Stimulated activated CD4-positive, alpha-beta T cell treated with anti-CD3 and anti-CD28 coated beads, Interleukin-4, amount 100 ng/mL, for 48 hours (primary cell): ENCODE results near the gene HSD11B2.

Experiments used
- DNase-seq, 2 donors: peaks; one replicate each; pipeline ENCODE4 v3.0.0-alpha.2; 2020; ENCODE audit warnings: low read depth in 2 of 2

The HSD11B2 gene

DNA sequence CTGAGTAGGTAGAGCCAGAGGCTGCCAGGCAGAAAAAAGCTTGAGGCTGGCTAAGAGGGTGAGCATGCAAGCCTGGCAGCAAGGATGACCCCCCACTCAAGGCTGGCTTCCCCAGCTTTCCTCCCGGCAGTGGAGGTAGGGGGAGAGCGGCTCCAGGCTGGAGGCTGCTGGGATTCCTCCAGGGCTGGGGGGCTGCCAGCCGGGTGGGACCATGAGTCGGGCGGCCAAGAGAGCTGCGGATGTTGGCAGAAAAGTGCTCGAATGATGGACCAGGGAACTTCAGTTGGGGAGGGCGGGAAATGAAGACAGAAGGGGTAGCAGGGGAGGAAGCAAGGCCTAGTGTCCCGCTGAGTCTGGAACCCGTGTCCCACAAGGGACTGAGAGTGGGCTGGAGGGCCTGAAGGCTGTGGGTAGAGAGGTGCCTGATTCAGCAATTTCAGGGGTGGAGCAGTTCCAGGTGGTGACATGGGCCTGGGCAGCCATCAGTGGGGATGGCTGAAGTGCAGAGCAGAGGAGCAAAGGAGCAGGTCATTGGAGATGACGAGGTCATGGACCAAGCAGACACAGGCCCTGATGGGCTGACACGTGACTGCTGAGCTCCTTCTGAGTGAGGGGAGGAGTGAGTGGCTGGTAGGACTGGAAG is 20.3 kb downstream of the HSD11B2 start:
- no peak for DNase-seq

DNA sequence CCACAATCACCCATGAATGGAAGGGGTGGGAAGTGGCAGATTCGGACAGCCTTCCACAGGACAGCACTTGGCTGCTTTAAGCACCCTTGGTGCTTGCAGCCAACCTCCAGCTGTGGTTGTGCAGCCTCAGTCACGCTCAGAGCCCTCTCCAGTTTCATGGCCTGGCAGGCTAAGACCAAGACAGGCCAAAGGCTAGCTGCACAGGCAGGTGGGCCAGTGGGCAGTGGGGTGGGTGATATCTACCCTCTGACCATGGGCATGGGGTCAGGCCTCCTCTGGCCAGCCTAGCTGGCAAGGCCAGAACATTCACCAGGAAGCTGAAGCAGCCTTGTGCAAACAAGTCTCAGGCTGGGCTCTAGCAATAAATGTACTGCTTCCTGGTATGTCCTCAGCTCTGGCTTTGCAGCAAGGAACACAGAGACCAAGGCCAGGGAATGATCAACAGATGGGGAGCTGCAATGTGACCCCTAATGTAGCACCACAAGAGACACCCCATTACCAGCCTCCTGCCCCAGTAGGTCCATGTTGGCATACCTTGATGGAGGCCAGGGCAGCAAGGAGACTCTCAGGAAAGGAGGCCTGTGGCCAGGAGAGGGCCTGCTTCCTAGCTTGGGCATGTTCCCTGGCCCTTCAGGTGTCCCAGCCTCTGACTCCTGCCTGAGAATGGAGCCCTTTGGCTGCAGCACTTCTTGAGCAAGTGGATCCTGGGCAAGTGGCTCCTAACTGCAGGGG is 20.9 kb downstream of the HSD11B2 start:
- no peak for DNase-seq

DNA sequence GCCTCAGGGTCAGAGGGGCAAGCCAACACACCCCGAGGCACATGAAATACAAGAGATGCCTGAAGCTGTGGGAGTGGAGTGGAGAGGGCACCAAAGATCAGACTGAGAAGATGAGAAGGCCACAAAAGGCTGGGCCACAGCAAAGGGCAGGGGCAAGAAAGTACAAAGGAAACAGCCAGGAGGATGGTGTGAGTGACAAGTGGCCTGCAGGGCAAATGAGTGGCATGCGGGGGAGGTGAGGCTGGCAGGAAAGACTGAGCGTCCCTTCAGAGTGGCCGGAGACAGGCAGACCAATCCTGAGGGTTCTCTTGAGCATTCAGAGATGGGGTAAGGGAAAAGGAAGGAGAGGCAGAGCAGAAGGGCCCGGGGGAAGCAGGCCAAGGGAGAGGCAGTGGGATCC is 23.2 kb downstream of the HSD11B2 start:
- no peak for DNase-seq

DNA sequence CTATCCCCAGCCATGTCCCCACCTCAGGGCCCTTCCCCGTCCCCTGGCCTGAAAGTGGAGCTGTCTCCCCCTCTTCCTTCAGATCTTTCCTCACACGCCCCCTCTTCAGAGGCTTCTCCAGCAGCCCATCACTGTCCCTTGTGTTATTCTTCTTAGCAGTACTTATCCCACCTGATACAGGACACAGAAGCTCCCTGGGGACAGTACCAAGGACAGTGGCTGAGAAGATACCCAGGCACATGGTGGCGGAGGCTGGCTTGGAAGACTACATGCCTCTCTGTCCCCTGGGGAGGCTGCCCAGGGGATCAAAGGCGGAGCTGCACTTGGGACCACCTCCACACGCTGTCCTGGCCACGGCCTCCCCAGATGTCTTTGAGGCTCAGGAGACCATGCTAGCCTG is 23.9 kb downstream of the HSD11B2 start:
- no peak for DNase-seq

DNA sequence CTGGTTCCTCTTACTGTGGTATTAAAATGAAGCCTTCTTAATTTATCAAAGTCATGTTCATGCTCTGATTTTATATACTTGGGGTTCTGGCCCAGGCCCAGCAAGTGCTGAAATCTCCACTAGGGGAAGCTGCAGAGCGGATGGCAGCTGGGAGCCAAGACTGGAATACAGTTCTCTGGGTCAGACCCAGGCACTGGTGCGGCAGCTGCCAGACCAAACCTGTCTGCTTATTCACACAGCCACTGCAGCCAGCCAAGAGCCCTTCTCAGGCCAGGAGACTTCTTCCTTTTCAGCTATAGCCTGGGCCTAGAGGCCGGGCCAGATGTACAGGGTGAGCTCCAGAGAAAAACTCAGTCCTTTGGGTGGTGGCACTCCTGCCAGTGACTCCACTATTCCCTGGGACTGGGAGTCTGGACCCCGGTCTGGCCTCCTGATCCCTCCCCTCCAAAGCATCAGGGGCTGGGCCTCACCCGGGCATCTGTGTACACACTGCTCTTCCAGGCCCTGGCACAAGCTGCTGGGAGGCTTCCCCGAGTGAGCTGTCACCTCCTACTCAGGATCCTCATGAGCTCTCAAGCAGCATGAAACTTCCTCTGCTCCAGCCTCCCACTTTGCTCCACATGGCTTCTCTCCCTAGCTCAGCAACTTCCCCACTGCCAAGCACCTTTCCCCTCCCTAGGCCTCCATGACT is 25.6 kb downstream of the HSD11B2 start:
- no peak for DNase-seq

DNA sequence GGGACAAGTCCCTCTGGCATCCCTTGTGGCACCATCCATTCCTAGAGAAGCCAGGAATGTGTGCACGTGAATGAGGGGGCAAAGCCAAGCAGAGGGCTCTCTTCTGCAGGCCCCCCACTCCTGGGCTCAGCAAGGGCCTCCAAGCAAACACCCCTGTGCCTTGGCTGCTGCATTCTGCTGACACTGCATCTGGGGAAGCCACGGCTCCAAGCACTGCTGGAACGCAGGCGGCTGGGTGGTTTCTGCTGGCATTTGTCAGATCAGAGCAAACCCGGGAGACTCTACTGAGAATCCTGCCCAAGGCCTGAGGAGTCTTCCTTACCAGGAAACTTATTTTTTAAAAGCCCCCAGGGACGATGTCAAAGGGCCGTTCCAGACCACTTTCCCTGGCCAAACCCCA is 26.7 kb downstream of the HSD11B2 start:
- no peak for DNase-seq

DNA sequence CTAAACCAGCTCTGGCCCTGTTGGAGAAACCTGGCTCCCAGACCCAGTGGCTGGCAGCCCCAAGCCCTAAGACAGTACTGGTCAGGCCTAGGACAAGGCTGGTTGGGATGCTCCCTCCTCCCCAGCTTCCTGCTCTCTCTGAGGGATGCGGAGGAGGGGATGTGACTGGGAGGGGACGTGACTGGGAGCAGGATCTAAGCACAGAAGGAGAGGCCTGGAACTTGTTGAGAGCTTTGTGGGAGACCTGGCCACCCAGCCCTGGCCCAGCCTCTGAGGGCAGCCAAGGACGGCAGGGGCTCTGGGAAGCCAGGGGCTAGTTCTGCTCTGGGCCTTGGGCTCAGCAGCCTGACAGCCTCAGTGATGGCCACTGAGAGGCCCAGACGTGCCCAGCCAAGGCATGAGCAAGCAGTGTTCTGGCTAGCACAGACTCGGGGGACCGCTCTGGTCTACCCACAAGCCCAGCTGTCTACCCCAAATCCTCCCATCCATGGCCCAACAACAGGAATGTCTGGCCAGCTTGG is 27.3 kb downstream of the HSD11B2 start:
- DNase-seq: no peak

DNA sequence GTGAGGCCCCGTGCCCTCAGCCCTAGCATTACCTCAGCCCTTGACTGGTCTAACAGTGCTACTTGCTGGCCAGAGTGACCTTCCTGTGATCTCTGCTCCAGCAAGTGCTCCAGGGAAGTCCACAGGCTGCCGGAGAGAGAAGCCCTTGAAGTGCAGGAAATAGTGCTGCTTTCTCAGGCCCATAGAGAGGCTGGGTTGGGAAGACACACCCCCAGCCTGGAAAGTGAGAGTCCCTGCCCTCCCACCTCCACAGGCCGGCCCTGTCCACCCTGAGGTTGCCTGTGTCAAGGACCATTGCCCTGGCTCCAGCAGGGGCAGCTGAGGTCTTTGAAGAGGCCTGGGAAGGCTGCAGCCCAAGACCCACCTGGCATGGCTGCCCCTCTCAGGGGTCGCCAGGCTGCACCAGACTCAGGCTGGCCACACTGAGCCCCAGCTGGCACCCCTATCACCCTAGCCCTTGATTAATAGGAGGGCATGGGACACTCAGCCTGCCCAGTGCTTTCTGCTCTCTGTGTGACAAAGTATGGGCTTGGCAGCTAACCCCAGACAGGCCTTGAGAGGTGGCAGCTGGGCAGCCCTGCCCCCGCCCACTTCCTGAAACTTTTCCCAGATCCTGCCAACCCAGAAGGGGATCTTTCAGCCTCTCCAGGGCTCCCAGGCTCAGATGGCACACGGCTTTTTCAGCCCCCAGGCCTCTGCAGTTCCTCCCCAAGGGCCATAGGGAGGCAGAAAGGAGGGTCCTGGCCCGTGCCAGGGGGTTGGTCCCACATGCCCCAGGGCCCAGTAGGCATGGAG is 28.3 kb downstream of the HSD11B2 start:
- no peak for DNase-seq

DNA sequence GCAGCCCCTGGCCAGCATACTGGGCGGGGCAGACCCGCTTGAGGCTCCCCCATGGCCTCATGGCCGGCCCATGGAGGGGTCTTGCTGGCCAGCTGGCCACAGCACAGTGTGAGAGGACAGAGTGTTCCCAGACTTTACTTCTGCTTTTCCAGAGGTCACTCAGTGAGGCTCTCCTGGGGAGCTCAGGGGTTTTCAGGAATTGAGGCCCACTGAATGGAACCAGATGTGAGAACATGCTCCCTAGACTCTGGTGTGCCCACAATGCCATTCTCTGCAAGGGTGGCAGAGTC is 28.9 kb downstream of the HSD11B2 start:
- no peak for DNase-seq

DNA sequence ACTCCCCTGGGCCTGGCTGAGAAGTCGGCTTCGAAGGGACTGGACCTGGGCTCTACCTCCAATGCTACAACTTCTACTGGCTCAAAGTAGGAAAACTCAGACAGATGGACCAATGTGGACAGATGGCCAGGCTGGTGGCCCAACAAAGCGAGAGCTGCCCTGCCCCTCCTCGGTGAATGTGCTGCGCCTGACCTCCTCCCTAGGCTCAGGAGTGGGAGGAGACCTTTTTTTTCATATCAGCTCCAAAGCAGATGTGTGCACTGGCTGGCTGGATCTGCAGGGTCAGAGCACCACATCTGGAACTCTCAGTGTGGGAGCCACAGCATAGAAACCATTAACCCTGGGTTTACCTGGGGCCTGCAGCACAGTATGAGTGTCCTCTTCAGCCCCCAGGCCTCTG is 29.2 kb downstream of the HSD11B2 start:
- DNase-seq: no peak

DNA sequence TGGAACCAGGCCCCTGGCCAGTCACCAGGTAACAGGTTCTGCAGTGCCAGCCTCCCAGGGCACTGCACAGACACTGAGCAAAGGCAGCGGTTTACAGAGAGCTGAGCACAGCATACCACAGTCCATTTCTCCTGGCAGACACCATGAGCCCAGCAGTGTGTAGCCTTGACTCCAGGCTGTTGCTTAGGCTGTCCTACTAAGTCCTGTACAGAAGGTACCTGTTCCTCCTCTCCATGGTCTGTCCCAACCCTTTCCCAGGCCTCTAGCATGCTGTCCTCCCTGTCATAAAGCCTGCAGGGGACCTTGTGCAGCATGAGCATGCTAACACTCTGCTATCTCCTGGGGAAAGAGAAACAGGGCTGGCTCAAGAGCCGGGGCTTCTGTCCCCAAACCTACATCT is 30.0 kb downstream of the HSD11B2 start:
- no peak for DNase-seq

DNA sequence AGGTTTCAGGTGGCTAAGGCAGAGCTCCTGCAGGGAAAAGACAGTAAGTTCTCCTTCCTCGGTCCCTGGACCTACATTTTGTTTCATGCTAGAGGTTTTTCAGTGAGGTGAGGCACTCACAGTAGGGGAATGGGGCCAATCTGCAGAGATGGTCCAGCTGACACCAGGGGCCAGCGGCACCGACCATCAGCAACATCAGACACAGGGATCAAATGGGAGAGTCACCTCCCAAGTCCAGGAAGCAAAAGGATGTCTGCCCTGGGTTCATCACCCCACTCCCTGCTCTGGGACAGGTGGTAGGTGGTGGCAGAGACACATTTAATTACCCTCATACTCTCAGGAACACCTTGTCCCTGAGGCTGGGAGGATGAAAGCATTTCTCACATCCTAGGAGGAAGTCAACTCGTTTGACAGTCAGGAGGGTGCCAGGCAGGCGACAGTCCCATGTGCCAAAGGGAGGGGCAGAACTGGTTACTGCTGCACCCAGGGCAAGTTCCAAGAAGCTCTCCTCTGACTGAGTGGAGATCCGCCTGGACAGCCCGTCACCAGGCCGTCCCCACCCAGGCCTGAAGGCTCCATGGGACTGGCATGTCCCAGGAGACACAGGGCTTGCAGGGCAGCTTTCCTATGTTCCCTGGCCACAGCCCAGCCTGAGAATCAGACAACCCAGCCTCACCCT is 30.8 kb downstream of the HSD11B2 start:
- DNase-seq: no peak

DNA sequence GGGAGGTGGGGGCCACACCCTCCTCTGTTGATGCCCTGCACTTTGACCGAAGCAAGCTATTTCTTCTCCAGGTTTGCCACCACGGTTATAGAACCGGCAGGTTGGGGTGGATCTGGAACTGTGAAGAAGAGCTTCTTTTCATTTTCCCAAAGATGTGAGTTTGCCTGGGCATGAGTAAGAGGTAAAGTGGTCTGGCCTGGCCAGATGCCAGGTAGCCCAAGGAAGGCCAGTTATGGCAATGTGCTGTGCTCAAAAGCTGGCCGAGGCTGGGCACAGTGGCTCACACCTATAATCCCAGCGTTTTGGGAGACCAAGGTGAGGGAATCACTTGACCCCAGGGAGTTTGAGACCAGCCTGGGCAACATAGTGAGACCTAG is 31.3 kb downstream of the HSD11B2 start:
- no peak for DNase-seq

DNA sequence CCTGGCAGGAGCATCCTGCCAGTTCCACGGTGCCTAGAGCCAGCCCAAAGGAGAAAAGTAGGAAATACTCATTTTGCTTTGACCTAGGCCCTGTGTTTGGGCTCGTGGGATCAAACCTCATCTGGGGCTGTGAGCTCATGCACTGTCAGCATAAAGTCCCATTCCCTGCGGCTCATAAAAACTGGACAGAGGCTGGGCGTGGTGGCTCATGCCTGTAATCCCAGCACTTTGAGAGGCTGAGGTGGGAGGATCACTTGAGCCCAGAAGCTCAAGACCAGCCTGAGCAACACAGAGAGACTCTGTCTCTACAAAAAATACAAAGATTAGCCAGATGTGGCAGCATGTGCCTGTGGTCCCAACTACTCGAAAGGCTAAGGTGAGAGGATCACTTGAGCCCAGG is 32.1 kb downstream of the HSD11B2 start:
- DNase-seq: no peak

DNA sequence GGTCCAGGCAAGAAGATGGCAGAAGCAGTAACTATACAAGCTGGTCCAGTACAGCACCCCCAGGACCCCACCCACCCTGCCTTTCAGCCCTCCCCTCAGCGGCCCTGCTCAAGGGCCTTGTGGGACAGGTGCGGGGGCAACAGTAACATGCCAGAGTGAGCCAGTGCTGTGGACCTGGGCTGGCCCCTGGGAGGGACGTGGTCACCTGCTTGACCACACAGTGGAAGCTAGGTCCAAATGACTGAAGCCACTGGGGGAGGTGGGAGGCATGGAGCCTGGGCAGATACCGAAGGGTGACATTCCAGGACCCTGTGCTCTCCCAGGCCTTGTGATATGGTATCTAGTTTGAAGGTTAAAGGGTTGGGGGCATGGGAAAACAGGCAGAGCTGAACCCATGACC is 32.8 kb downstream of the HSD11B2 start:
- DNase-seq: no peak

DNA sequence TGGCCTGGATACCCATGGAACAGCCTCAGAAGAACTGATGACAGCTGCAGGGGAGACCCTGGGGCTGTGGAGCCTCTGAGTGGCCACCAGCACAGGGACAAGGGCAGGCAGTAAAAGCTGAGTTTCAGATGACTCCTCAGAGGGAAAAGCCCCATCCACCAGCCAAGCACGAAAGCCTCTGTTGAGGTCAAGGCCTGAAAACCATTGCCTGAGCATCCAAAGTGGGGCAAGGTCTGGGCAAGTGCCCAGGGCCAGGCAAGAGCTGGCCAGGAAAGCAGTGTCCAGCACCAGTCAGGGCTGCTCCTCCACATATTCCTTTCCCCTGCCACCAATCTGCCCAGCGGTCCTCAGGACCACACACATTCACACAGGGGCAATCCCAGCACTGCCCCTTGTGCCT is 33.6 kb downstream of the HSD11B2 start:
- DNase-seq: no peak

DNA sequence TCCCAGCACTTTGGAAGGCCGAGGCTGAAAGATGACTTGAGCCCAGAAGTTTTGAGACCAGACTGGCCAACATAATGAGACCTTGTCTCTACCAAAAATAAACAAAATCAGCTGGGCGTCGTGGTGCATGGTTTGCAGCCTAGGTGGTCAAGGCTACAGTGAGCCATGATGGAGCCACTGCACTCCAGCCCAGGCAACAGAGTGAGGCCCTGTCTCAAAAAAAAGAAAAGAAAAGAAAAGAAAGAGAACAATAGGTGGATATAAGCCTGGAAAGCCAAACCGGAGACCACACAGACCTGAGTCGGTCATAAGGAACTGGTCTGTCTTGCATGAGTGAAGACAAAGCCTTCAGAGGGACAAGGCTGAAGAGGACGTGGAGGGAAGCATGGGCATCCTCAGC is 35.7 kb downstream of the HSD11B2 start:
- DNase-seq: no peak

DNA sequence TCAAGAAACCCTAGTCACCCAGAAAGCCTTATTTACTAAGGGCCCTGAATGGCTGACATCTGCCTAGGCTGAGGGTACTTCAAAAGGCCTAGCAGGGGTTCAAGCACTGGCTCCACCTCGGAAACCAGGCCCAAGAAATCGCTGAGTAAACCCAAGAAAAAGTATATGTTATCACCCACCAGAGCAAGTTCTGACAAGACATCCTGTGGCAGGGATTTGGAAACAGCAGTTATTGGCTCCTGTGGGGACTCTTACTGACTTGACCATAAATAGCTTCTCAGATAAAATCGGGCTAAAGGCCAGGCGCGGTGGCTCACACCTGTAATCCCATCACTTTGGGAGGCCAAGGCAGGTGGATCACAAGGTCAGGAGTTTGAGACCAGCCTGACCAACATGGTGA is 37.8 kb downstream of the HSD11B2 start:
- DNase-seq: no peak

DNA sequence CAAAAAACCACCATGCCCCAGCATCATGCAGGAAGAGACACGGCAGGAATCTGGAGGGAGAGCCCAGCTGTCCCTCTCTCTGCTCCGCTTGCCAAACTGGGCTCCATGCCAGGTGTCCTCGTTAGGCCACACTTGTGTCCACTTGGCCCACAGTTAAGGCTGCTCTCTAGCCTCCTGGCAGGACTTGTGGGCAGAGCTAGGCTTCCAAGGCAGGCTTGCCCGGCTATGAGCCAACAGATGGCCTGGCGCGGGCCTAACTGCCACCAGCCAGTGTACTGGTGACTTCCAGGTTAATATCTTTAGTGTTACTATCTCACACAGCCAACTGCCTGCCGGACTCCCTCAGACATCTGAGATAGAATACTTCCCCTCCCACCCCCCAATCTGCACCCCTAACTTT is 39.4 kb downstream of the HSD11B2 start:
- DNase-seq: no peak

DNA sequence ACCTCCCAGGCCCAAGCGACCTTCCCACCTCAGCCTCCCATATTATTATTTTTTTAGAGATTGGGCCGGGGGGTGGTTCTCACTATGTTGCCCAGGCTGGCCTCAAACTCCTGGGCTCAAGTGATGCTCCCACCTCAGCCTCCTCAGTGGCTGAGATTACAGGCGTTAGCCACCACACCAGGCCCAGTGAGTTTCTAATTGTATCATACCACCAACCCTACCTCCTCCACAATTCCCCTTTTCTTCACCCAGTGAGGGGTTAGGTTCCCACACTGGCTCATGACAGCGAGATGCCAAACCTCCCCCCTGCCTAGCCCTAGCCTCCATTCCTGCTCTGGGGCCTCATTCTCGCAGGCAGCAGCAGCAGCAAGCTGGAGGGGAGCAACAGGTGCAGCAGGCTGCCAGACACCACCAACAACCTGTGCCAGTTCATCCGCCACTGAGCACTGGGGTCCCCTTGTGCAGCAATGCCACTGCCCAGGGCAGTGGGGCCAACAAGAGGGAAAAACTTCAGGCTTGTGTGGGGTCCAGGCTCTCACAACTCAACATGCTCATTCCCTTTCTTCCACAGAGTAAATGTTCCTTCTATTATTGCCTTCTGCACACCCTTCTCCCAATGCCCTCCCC is 41.0 kb downstream of the HSD11B2 start:
- no peak for DNase-seq
